HCT116 (cell line): Measurements from ENCODE around the gene LIMS2. TPM values are rescaled to one million over a fixed set of nuclear protein-coding genes. Genes with fewer than 3 reads are reported as not detected.

ENCODE experiments used
- ATAC-seq: fragments of 200-7000 bp; cut with Tn5 transposase; 2 replicates; pipeline ENCODE4 v1.9.1; 2020; ENCODE audit warnings: mild to moderate bottlenecking, moderate library complexity
- BruUV-seq: library from RNA; stranded (reverse); fragments of 400-500 nt; replicated peaks from 2 replicates; lab custom pipeline; 2021; lab: Mats Ljungman, UMichigan
- CTCF ChIA-PET: fragments of 300-600 bp; sonication (Branson Sonifier 250); formaldehyde crosslinking; loops from one replicate; lab custom pipeline; 2021; ENCODE audit warnings: antibody characterized with exemption; lab: Charles Lee
- POLR2A ChIA-PET: fragments of 300-600, 350-600 bp; sonication (Branson Sonifier 250); formaldehyde crosslinking; loops from one replicate; lab custom pipeline; 2021; ENCODE audit warnings: antibody characterized with exemption; lab: Charles Lee
- RAD21 ChIA-PET, 2 experiments: fragments of 300-600 bp; sonication (Branson Sonifier 250); formaldehyde crosslinking; loops; one replicate each; lab custom pipeline; 2023; ENCODE audit warnings: low total read pairs in 2 of 2; ENCODE audit not compliant: uncharacterized antibody in 2 of 2, unreplicated experiment in 2 of 2, low non-redundant PET in 1 of 2; lab: Charles Lee
- DNase-seq: peaks from one replicate; pipeline ENCODE4 v3.0.0-alpha.2; 2010; ENCODE audit warnings: low read depth, low spot score
- H2AFZ ChIP-seq: fragments of 200-600 bp; shearing (Covaris generic), sonication (generic); 2 replicates; pipeline ENCODE4 v1.6.1; 2017; ENCODE audit warnings: low read depth, mixed run types, mixed read lengths, antibody characterized with exemption, low read length; ENCODE audit not compliant: poor library complexity, severe bottlenecking
- H3K27ac ChIP-seq: 2 replicates; pipeline ENCODE4 v1.5.1; 2012; ENCODE audit warnings: low read depth, low read length
- H3K27me3 ChIP-seq: fragments of 200-600 bp; sonication (generic); 2 replicates; pipeline ENCODE4 v1.6.1; 2016; ENCODE audit warnings: mixed run types, low read length, mixed read lengths; ENCODE audit not compliant: insufficient read depth
- H3K36me3 ChIP-seq, 2 experiments: fragments of 200-500 bp in 1 of 2; fragments of 200-600 bp in 1 of 2; sonication (Bioruptor generic) in 1 of 2; sonication (generic) in 1 of 2; 2 replicates each; pipeline versions ENCODE4 v1.5.1 to v1.6.1; 2014 to 2016; ENCODE audit warnings: low read length in 2 of 2, inconsistent platforms in 1 of 2, mixed read lengths in 1 of 2, mixed run types in 1 of 2; ENCODE audit not compliant: insufficient read depth in 2 of 2, control insufficient read depth in 1 of 2
- H3K4me1 ChIP-seq, 2 experiments: fragments of 200-600 bp in 1 of 2; sonication (generic) in 1 of 2; 2 replicates each; pipeline versions ENCODE4 v1.5.1 to v1.6.1; 2012 to 2017; ENCODE audit warnings: low read length in 2 of 2, inconsistent platforms in 1 of 2, mild to moderate bottlenecking in 1 of 2, mixed read lengths in 1 of 2, mixed run types in 1 of 2, moderate library complexity in 1 of 2; ENCODE audit not compliant: insufficient read depth in 2 of 2, control insufficient read depth in 1 of 2
- H3K4me2 ChIP-seq: fragments of 200-600 bp; sonication (generic); 2 replicates; pipeline ENCODE4 v1.6.1; 2017; ENCODE audit warnings: mixed run types, low read length, mixed read lengths
- H3K4me3 ChIP-seq, 2 experiments: fragments of 200-600 bp in 1 of 2; sonication (generic) in 1 of 2; replicated peaks in 1 of 2; 2 replicates each; pipeline ENCODE4 v1.5.1; 2011 to 2016; ENCODE audit warnings: low read length in 2 of 2, control low read depth in 1 of 2, low read depth in 1 of 2, mild to moderate bottlenecking in 1 of 2, mixed read lengths in 1 of 2, mixed run types in 1 of 2
- H3K79me2 ChIP-seq: fragments of 200-600 bp; sonication (generic); 2 replicates; pipeline ENCODE4 v1.6.1; 2017; ENCODE audit warnings: mild to moderate bottlenecking, mixed run types, low read length, moderate library complexity, mixed read lengths; ENCODE audit not compliant: insufficient read depth
- H3K9ac ChIP-seq: fragments of 200-600 bp; sonication (generic); 2 replicates; pipeline ENCODE4 v1.6.1; 2016; ENCODE audit warnings: low read length, mixed read lengths
- H3K9me2 ChIP-seq: fragments of 200-600 bp; sonication (generic), shearing (Covaris generic); 2 replicates; pipeline ENCODE4 v1.6.1; 2017; ENCODE audit warnings: mixed run types, mild to moderate bottlenecking, moderate library complexity; ENCODE audit not compliant: insufficient read depth
- H3K9me3 ChIP-seq, 2 experiments: fragments of 200-500 bp in 1 of 2; fragments of 200-600 bp in 1 of 2; sonication (Bioruptor generic) in 1 of 2; sonication (generic) in 1 of 2; 2 replicates each; pipeline ENCODE4 v1.6.1; 2014 to 2017; ENCODE audit warnings: low read length in 2 of 2, mixed read lengths in 2 of 2, inconsistent platforms in 1 of 2, low read depth in 1 of 2, mild to moderate bottlenecking in 1 of 2, mixed run types in 1 of 2, moderate library complexity in 1 of 2; ENCODE audit not compliant: control insufficient read depth in 1 of 2, insufficient read depth in 1 of 2
- H4K20me1 ChIP-seq: fragments of 200-600 bp; sonication (generic), shearing (Covaris generic); 2 replicates; pipeline ENCODE4 v1.6.1; 2017; ENCODE audit warnings: mixed run types, mild to moderate bottlenecking, moderate library complexity; ENCODE audit not compliant: insufficient read depth
- CBX3 ChIP-seq: IDR thresholded peaks from 2 replicates; pipeline ENCODE4 v1.6.1; 2012; ENCODE audit warnings: low read depth
- CEBPB ChIP-seq: IDR thresholded peaks from 2 replicates; pipeline ENCODE4 v1.6.1; 2012; ENCODE audit warnings: low read depth
- EGR1 ChIP-seq: IDR thresholded peaks from 2 replicates; pipeline ENCODE4 v1.6.1; 2012; ENCODE audit warnings: low read depth
- ELF1 ChIP-seq: IDR thresholded peaks from 2 replicates; pipeline ENCODE4 v1.6.1; 2012; ENCODE audit warnings: low read depth, borderline replicate concordance
- EZH2phosphoT487 ChIP-seq: fragments of 200-600 bp; IDR thresholded peaks from 2 replicates; pipeline ENCODE4 v1.6.1; 2018; ENCODE audit warnings: antibody characterized with exemption, borderline replicate concordance
- FOSL1 ChIP-seq: IDR thresholded peaks from 2 replicates; pipeline ENCODE4 v1.6.1; 2012; ENCODE audit warnings: low read depth
- SIN3A ChIP-seq: IDR thresholded peaks from 2 replicates; pipeline ENCODE4 v1.6.1; 2012; ENCODE audit warnings: low read depth
- YY1 ChIP-seq: IDR thresholded peaks from 2 replicates; pipeline ENCODE4 v1.6.1; 2011; ENCODE audit warnings: low read length, low read depth, moderate library complexity, mild to moderate bottlenecking; ENCODE audit not compliant: insufficient replicate concordance; ENCODE audit errors: extremely low read depth
- ZFX ChIP-seq: fragments of 450-650 bp; IDR thresholded peaks from 2 replicates; pipeline ENCODE4 v1.6.1; 2017
- intact Hi-C: fragments of 100-400 bp; cut with micrococcal nuclease; formaldehyde crosslinking; loops from 2 replicates; pipeline ENCODE4 v1.10.0; 2022
- total RNA-seq: library from RNA; stranded (reverse); gene quantifications from one replicate; pipeline ENCODE4 v1.2.1, GENCODE V29; 2021; ENCODE audit not compliant: unreplicated experiment
- TF ChIP-seq, protein P1 (sequence below): IDR thresholded peaks from 2 replicates; pipeline ENCODE4 v1.6.1; 2012
- TF ChIP-seq, protein P2 (sequence below): IDR thresholded peaks from 2 replicates; pipeline ENCODE4 v1.6.1; 2012; ENCODE audit warnings: low read depth
- TF ChIP-seq, protein P3 (sequence below), 3 experiments: fragments of 200-600 bp in 1 of 3; sonication (generic) in 1 of 3; IDR thresholded peaks in 2 of 3; conservative IDR thresholded peaks in 1 of 3; 2 replicates each; pipeline ENCODE4 v1.5.1; 2012 to 2017; ENCODE audit warnings: low read depth in 2 of 3, low read length in 2 of 3, antibody characterized with exemption in 1 of 3, borderline replicate concordance in 1 of 3, control low read depth in 1 of 3, mild to moderate bottlenecking in 1 of 3, mixed read lengths in 1 of 3, mixed run types in 1 of 3, moderate library complexity in 1 of 3; ENCODE audit not compliant: insufficient read depth in 1 of 3

LIMS2 gene
- total RNA-seq, 1 experiment from 2014 or later, result 3.7 TPM

DNA sequence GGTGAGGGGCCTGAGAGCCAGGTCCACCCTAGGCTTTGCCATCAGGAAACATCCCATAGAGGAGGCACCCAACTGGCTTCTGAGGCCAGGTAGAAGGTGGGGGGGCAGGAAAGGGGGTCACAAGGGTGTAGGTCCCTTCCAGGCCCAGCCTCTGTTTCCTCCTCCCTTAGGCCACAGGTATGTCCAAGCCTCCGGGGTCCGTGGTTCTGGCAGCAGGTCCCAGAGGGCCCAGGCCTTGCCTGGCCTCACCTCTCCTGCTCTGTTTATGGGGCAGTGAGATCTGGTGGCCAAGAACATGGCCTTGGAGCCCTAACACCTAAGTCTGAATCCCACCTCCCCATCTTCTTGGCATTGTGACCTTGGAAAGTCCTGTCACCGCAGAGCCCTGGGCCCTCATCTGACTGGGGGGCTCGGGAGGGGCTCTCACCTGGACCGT lies 51.0 kb downstream of the LIMS2 start (continued):
- no peak for TF ChIP-seq SIN3A

DNA sequence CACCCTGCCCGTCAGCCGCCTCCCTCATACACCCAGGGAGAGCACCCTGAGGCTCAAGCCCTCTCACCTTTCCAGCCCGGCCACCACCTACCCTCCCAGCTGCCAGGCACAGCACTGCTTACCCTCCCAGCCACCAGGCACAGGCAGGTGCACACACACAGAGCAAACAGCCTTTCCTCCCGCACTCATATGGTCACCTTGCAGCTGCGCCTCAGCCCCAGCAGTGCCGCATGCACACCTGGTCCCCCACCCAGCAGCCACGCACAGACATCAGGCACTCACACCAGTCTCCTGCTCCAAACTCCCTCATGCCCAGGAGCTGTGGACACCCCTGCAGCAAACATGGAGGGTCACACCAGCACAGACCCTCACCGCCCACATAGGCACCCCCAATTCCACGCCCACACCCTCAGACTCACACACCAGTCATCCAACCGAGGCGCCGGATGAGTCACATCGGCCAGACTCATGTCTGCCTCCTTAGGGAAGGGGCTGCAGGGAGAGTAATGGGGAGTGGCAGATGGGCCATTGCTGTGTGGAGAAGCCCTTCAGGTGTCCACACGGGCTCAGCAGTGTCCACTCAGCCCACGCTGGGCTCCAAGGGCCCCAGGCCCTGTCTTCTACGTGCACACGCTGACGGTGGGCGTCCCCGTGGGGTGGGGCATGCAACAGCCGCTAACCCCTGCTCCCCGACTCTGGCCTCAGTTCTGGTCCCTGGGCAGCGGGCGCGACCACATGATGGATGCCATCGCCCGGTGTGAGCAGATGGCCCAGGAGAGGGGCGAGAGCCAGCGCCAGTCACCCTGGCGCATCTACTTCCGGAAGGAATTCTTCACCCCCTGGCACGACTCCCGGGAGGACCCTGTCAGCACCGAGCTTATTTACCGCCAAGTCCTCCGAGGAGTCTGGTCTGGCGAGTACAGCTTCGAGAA lies 51.7 kb downstream of the LIMS2 start:
- Histone ChIP-seq H3K9me3 (no peaks in the 10 kb centered on the region), H3K4me3 (no peak overlapping the region), H3K36me3 (no peaks in the 10 kb centered on the region), H3K9me2 (no peaks in the 10 kb centered on the region), H3K27me3 (no peaks in the 10 kb centered on the region), H3K79me2 (no peaks in the 10 kb centered on the region), H3K4me2 (peak overlapping the region; percentile 58), H3K9ac (no peak overlapping the region), H3K4me1 (peaks cover 0 to 20% of the 10 kb centered on the region in 2 experiments; a peak in 2 of 4 replicates), H3K27ac (no peak overlapping the region), H4K20me1 (no peaks in the 10 kb centered on the region), H2AFZ (no peak overlapping the region)
- ATAC-seq (peak; percentile 73), DNase-seq (no peak)
- ChIA-PET RAD21 (no interaction called here), POLR2A (no interaction called here), CTCF (no interaction called here)
- TF ChIP-seq CEBPB, result no peak
- TF ChIP-seq EZH2phosphoT487, result no peak
- no peak for TF ChIP-seq SIN3A
- TF ChIP-seq FOSL1, result peak; percentile 90
- TF ChIP-seq, protein P1, sequence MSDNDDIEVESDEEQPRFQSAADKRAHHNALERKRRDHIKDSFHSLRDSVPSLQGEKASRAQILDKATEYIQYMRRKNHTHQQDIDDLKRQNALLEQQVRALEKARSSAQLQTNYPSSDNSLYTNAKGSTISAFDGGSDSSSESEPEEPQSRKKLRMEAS, result no peak
- TF ChIP-seq, protein P2, sequence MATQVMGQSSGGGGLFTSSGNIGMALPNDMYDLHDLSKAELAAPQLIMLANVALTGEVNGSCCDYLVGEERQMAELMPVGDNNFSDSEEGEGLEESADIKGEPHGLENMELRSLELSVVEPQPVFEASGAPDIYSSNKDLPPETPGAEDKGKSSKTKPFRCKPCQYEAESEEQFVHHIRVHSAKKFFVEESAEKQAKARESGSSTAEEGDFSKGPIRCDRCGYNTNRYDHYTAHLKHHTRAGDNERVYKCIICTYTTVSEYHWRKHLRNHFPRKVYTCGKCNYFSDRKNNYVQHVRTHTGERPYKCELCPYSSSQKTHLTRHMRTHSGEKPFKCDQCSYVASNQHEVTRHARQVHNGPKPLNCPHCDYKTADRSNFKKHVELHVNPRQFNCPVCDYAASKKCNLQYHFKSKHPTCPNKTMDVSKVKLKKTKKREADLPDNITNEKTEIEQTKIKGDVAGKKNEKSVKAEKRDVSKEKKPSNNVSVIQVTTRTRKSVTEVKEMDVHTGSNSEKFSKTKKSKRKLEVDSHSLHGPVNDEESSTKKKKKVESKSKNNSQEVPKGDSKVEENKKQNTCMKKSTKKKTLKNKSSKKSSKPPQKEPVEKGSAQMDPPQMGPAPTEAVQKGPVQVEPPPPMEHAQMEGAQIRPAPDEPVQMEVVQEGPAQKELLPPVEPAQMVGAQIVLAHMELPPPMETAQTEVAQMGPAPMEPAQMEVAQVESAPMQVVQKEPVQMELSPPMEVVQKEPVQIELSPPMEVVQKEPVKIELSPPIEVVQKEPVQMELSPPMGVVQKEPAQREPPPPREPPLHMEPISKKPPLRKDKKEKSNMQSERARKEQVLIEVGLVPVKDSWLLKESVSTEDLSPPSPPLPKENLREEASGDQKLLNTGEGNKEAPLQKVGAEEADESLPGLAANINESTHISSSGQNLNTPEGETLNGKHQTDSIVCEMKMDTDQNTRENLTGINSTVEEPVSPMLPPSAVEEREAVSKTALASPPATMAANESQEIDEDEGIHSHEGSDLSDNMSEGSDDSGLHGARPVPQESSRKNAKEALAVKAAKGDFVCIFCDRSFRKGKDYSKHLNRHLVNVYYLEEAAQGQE, result no peak
- TF ChIP-seq ELF1, result no peak
- TF ChIP-seq, protein P3, sequence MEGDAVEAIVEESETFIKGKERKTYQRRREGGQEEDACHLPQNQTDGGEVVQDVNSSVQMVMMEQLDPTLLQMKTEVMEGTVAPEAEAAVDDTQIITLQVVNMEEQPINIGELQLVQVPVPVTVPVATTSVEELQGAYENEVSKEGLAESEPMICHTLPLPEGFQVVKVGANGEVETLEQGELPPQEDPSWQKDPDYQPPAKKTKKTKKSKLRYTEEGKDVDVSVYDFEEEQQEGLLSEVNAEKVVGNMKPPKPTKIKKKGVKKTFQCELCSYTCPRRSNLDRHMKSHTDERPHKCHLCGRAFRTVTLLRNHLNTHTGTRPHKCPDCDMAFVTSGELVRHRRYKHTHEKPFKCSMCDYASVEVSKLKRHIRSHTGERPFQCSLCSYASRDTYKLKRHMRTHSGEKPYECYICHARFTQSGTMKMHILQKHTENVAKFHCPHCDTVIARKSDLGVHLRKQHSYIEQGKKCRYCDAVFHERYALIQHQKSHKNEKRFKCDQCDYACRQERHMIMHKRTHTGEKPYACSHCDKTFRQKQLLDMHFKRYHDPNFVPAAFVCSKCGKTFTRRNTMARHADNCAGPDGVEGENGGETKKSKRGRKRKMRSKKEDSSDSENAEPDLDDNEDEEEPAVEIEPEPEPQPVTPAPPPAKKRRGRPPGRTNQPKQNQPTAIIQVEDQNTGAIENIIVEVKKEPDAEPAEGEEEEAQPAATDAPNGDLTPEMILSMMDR (IDR thresholded peaks at IDR 0.05 in 2 of 3, conservative IDR thresholded peaks at IDR 0.05 in 1 of 3; ENCODE audit: borderline replicate concordance in 1 of 3, insufficient read depth in 1 of 3, low read depth in 2 of 3, low read length in 2 of 3), result no peak
- no peak for TF ChIP-seq YY1
- no peak for TF ChIP-seq CBX3
- TF ChIP-seq EGR1, result peak; percentile 91
- no peak for TF ChIP-seq ZFX
- no TSS peak for BruUV-seq
- intact Hi-C loops, result no loop called here
